Measurements from ENCODE around the gene MYO1A. TPM values are rescaled to one million over a fixed set of nuclear protein-coding genes. Genes with fewer than 3 reads are reported as not detected.

MYO1A gene
- total and polyA plus RNA-seq, 2 of the 13 experiments (the other 11 are each of a cell fraction or from before 2014, with no cell fraction given) = 5.3 to 6.0 TPM

DNA sequence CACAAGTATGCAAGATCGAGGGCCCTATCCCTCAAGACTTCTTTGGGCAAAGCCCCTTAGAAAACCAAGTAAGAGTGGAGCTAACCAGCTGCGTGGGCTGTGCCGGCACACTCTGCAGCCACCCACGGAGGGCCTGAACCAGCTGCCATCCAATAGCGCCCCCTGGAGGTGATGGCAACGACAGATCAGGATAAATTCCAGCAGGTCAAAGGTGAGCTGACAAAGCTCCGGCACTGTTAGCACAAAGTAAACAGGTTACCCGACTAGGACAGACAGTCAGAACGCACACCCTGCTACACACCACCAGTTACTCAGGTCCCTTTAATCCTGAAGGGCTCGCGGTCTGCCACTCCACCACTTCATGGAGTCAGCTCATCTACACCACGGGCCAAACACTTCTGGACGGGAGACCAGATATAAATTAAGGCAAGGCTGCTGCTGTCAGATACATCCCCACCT lies 48.5 kb downstream of the MYO1A start (continued):
- no peak for TF ChIP-seq ZBTB3 (CRISPR knock-in tag; IDR thresholded peaks at IDR 0.05; ENCODE audit: borderline replicate concordance, low read depth)
- no peak for TF ChIP-seq HES4 (CRISPR knock-in tag; IDR thresholded peaks at IDR 0.05; ENCODE audit: borderline replicate concordance)
- TF ChIP-seq ZSCAN12 (CRISPR knock-in tag; IDR thresholded peaks at IDR 0.05) = no peak
- TF ChIP-seq SMARCC2 (IDR thresholded peaks at IDR 0.05) = no peak
- peak; percentile 57 for TF ChIP-seq ZNF12 (CRISPR knock-in tag; IDR thresholded peaks at IDR 0.05)
- 0 out of 2 replicates have a peak, but pooled peaks have one; percentile 13 for TF ChIP-seq BHLHE40 (IDR thresholded peaks at IDR 0.05; ENCODE audit: low read length)
- TF ChIP-seq ZNF616 (CRISPR knock-in tag; IDR thresholded peaks at IDR 0.05; ENCODE audit: low read depth) = no peak
- TF ChIP-seq, protein P1, sequence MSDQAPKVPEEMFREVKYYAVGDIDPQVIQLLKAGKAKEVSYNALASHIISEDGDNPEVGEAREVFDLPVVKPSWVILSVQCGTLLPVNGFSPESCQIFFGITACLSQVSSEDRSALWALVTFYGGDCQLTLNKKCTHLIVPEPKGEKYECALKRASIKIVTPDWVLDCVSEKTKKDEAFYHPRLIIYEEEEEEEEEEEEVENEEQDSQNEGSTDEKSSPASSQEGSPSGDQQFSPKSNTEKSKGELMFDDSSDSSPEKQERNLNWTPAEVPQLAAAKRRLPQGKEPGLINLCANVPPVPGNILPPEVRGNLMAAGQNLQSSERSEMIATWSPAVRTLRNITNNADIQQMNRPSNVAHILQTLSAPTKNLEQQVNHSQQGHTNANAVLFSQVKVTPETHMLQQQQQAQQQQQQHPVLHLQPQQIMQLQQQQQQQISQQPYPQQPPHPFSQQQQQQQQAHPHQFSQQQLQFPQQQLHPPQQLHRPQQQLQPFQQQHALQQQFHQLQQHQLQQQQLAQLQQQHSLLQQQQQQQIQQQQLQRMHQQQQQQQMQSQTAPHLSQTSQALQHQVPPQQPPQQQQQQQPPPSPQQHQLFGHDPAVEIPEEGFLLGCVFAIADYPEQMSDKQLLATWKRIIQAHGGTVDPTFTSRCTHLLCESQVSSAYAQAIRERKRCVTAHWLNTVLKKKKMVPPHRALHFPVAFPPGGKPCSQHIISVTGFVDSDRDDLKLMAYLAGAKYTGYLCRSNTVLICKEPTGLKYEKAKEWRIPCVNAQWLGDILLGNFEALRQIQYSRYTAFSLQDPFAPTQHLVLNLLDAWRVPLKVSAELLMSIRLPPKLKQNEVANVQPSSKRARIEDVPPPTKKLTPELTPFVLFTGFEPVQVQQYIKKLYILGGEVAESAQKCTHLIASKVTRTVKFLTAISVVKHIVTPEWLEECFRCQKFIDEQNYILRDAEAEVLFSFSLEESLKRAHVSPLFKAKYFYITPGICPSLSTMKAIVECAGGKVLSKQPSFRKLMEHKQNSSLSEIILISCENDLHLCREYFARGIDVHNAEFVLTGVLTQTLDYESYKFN (CRISPR knock-in tag; conservative IDR thresholded peaks at IDR 0.05) = peak; percentile 60; the same call in 1 of the 2 replicates
- TF ChIP-seq SP2 (CRISPR knock-in tag; IDR thresholded peaks at IDR 0.05) = no peak
- TF ChIP-seq ZBTB1 (CRISPR knock-in tag; IDR thresholded peaks at IDR 0.05; ENCODE audit: borderline replicate concordance) = no peak
- TF ChIP-seq HNRNPUL1 (IDR thresholded peaks at IDR 0.05; ENCODE audit: low read depth, low read length) = no peak
- no peak; the same call in 1 of the 2 replicates for TF ChIP-seq ZNF607 (CRISPR knock-in tag; IDR thresholded peaks at IDR 0.05; ENCODE audit: borderline replicate concordance)
- TF ChIP-seq, protein P2, sequence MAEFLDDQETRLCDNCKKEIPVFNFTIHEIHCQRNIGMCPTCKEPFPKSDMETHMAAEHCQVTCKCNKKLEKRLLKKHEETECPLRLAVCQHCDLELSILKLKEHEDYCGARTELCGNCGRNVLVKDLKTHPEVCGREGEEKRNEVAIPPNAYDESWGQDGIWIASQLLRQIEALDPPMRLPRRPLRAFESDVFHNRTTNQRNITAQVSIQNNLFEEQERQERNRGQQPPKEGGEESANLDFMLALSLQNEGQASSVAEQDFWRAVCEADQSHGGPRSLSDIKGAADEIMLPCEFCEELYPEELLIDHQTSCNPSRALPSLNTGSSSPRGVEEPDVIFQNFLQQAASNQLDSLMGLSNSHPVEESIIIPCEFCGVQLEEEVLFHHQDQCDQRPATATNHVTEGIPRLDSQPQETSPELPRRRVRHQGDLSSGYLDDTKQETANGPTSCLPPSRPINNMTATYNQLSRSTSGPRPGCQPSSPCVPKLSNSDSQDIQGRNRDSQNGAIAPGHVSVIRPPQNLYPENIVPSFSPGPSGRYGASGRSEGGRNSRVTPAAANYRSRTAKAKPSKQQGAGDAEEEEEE (CRISPR knock-in tag; IDR thresholded peaks at IDR 0.05; ENCODE audit: borderline replicate concordance) = no peak
- no peak for TF ChIP-seq SUZ12 (IDR thresholded peaks at IDR 0.05; ENCODE audit: low read depth, low read length)
- TF ChIP-seq ZNF382 (CRISPR knock-in tag; IDR thresholded peaks at IDR 0.05; ENCODE audit: borderline replicate concordance) = no peak
- TF ChIP-seq ZNF703 (CRISPR knock-in tag; IDR thresholded peaks at IDR 0.05; ENCODE audit: borderline replicate concordance) = no peak
- no peak for TF ChIP-seq ZNF543 (CRISPR knock-in tag; IDR thresholded peaks at IDR 0.05)
- no peak for TF ChIP-seq DMAP1 (CRISPR knock-in tag; IDR thresholded peaks at IDR 0.05)
- TF ChIP-seq DNMT3B (CRISPR knock-in tag; conservative IDR thresholded peaks at IDR 0.05) = no peak
- TF ChIP-seq, protein P3, sequence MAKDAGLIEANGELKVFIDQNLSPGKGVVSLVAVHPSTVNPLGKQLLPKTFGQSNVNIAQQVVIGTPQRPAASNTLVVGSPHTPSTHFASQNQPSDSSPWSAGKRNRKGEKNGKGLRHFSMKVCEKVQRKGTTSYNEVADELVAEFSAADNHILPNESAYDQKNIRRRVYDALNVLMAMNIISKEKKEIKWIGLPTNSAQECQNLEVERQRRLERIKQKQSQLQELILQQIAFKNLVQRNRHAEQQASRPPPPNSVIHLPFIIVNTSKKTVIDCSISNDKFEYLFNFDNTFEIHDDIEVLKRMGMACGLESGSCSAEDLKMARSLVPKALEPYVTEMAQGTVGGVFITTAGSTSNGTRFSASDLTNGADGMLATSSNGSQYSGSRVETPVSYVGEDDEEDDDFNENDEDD (CRISPR knock-in tag; IDR thresholded peaks at IDR 0.05; ENCODE audit: borderline replicate concordance) = peak; percentile 35; the same call in 1 of the 2 replicates
- no peak for TF ChIP-seq EED (CRISPR knock-in tag; IDR thresholded peaks at IDR 0.05)
- TF ChIP-seq, protein P4, sequence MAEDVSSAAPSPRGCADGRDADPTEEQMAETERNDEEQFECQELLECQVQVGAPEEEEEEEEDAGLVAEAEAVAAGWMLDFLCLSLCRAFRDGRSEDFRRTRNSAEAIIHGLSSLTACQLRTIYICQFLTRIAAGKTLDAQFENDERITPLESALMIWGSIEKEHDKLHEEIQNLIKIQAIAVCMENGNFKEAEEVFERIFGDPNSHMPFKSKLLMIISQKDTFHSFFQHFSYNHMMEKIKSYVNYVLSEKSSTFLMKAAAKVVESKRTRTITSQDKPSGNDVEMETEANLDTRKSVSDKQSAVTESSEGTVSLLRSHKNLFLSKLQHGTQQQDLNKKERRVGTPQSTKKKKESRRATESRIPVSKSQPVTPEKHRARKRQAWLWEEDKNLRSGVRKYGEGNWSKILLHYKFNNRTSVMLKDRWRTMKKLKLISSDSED (CRISPR knock-in tag; IDR thresholded peaks at IDR 0.05) = no peak
- TF ChIP-seq NRL (CRISPR knock-in tag; IDR thresholded peaks at IDR 0.05; ENCODE audit: borderline replicate concordance) = no peak

Measured in HepG2 (cell line).